ENCODE results near the gene KDM3B. TPM values are rescaled to one million over a fixed set of nuclear protein-coding genes. Genes with fewer than 3 reads are reported as not detected.

KDM3B gene
- total RNA-seq, 4 donors from 2014 or later: 62.7 to 65.3 (median 62.9) TPM

- Histone ChIP-seq H3K4me3 (peak overlapping the region in 1 of 4 donors; percentile 92), H3K36me3 (peaks cover 0 to 39% (median 3%) of the 10 kb centered on the region in 3 donors), H3K9me3 (no peaks in the 10 kb centered on the region), H3K4me1 (peaks cover 0 to 35% (median 13%) of the 10 kb centered on the region in 4 donors), H3K27ac (peak overlapping the region in 2 of 4 donors; percentile 95 to 99), H3K27me3 (no peaks in the 10 kb centered on the region)
- no peak for DNase-seq (ENCODE audit: low spot score in 2 of 2)
- 85 to 90% methylated on average over 3 of the region's 3 CpGs for WGBS, 2 donors
- no peak for TF ChIP-seq POLR2A (IDR thresholded peaks at IDR 0.05)
- no peak for TF ChIP-seq EP300 (IDR thresholded peaks at IDR 0.05)
- no peak for TF ChIP-seq CTCF (IDR thresholded peaks at IDR 0.05)
Measured at GRCh38 chr5:138340008-138340407, 12.5 kb upstream of the KDM3B start.

GRCh38 chr5:138344887-138345622 is 7.4 kb upstream of the KDM3B start:
- Histone ChIP-seq H3K27me3 (no peaks in the 10 kb centered on the region), H3K4me1 (peaks cover 0 to 35% (median 7%) of the 10 kb centered on the region in 4 donors), H3K4me3 (no peak overlapping the region), H3K36me3 (peaks cover 0 to 87% (median 17%) of the 10 kb centered on the region in 3 donors), H3K27ac (no peak overlapping the region), H3K9me3 (no peaks in the 10 kb centered on the region)
- TF ChIP-seq POLR2A (IDR thresholded peaks at IDR 0.05) (no peak), CTCF (IDR thresholded peaks at IDR 0.05) (no peak), EP300 (IDR thresholded peaks at IDR 0.05) (no peak)
- no peak for DNase-seq (ENCODE audit: low spot score in 2 of 2)
- WGBS, 2 donors: 94 to 97% methylated on average over 29 to 32 of the region's 32 CpGs

GRCh38 chr5:138346889-138347288 is 5.6 kb upstream of the KDM3B start:
- Histone ChIP-seq H3K9me3 (peaks cover 0 to 4% (median 0%) of the 10 kb centered on the region in 4 donors), H3K4me3 (no peak overlapping the region), H3K4me1 (peaks cover 0 to 25% (median 2%) of the 10 kb centered on the region in 4 donors), H3K27ac (no peak overlapping the region), H3K36me3 (peaks cover 0 to 77% (median 17%) of the 10 kb centered on the region in 3 donors), H3K27me3 (no peaks in the 10 kb centered on the region)
- WGBS, 2 donors: 90 to 93% methylated on average over 14 of the region's 14 CpGs
- DNase-seq (ENCODE audit: low spot score in 2 of 2): no peak
- TF ChIP-seq CTCF (IDR thresholded peaks at IDR 0.05) (no peak), POLR2A (IDR thresholded peaks at IDR 0.05) (no peak), EP300 (IDR thresholded peaks at IDR 0.05) (no peak)

- 40 to 61% methylated on average over 1 of the region's 1 CpG for WGBS, 2 donors
- no peak for TF ChIP-seq EP300 (IDR thresholded peaks at IDR 0.05)
- no peak for TF ChIP-seq CTCF (IDR thresholded peaks at IDR 0.05)
- no peak for TF ChIP-seq POLR2A (IDR thresholded peaks at IDR 0.05)
- peak overlapping the region in 2 of 4 donors; percentile 26 for H3K27ac ChIP-seq
Measured at GRCh38 chr5:138349852-138350562, 2.5 kb upstream of the KDM3B start.

GRCh38 chr5:138350563-138350890 is 2.0 kb upstream of the KDM3B start:
- TF ChIP-seq EP300 (IDR thresholded peaks at IDR 0.05) (no peak), POLR2A (IDR thresholded peaks at IDR 0.05) (no peak), CTCF (IDR thresholded peaks at IDR 0.05) (no peak)

More at GRCh38 chr5:138349852-138350562, 2.5 kb upstream of the KDM3B start:
- Histone ChIP-seq H3K36me3 (peaks cover 0 to 47% (median 14%) of the 10 kb centered on the region in 3 donors), H3K4me3 (no peak overlapping the region), H3K9me3 (peaks cover 0 to 10% (median 0%) of the 10 kb centered on the region in 4 donors), H3K4me1 (peaks cover 0 to 39% (median 14%) of the 10 kb centered on the region in 4 donors), H3K27me3 (no peaks in the 10 kb centered on the region)
- no peak for DNase-seq (ENCODE audit: low spot score in 2 of 2)

More at GRCh38 chr5:138350563-138350890, 2.0 kb upstream of the KDM3B start:
- Histone ChIP-seq H3K36me3 (peaks cover 0 to 42% (median 10%) of the 10 kb centered on the region in 3 donors), H3K4me3 (no peak overlapping the region), H3K27me3 (no peaks in the 10 kb centered on the region), H3K4me1 (peaks cover 0 to 44% (median 18%) of the 10 kb centered on the region in 4 donors), H3K27ac (peak overlapping the region in 1 of 4 donors; percentile 26), H3K9me3 (peaks cover 0 to 10% (median 0%) of the 10 kb centered on the region in 4 donors)
- DNase-seq (ENCODE audit: low spot score in 2 of 2): no peak

Data from tibial nerve (tissue), 4 donors.